T-helper 2 cell treated with Interferon-gamma antibody and Interleukin-4, amounts not matched to agents 5 μg/mL and 100 μg/mL, for 36 hours (primary cell): ENCODE results near the gene CDH23.

Experiments used
- DNase-seq: peaks from one replicate; pipeline ENCODE4 v3.0.0; 2021; ENCODE audit warnings: low spot score
- H3K27ac Mint-ChIP-seq: one replicate; pipeline ENCODE4 v1.8.0; 2021; ENCODE audit warnings: mild to moderate bottlenecking, mixed read lengths
- H3K27me3 Mint-ChIP-seq: one replicate; pipeline ENCODE4 v1.8.0; 2021; ENCODE audit warnings: low read depth, mixed read lengths
- H3K36me3 Mint-ChIP-seq: one replicate; pipeline ENCODE4 v1.8.0; 2021; ENCODE audit warnings: low read depth, mixed read lengths
- H3K4me1 Mint-ChIP-seq: one replicate; pipeline ENCODE4 v1.8.0; 2021; ENCODE audit warnings: low read depth, mixed read lengths
- H3K4me3 Mint-ChIP-seq: one replicate; pipeline ENCODE4 v1.8.0; 2022; ENCODE audit warnings: mild to moderate bottlenecking, moderate library complexity, mixed read lengths
- H3K9me3 Mint-ChIP-seq: one replicate; pipeline ENCODE4 v1.8.0; 2021; ENCODE audit warnings: mixed read lengths

Gene CDH23

GRCh38 chr10:71440506-71441035 is 43.9 kb downstream of the CDH23 start:
- H3K4me3 Mint-ChIP-seq: no peak overlapping the region
- H3K9me3 Mint-ChIP-seq: no peaks in the 10 kb centered on the region
- no peak for DNase-seq
- H3K27ac Mint-ChIP-seq: no peak overlapping the region
- no peaks in the 10 kb centered on the region for H3K4me1 Mint-ChIP-seq
- H3K27me3 Mint-ChIP-seq: no peaks in the 10 kb centered on the region
- no peaks in the 10 kb centered on the region for H3K36me3 Mint-ChIP-seq

GRCh38 chr10:71442000-71442399 is 45.3 kb downstream of the CDH23 start:
- Mint-ChIP-seq H3K36me3 (no peaks in the 10 kb centered on the region), H3K9me3 (no peaks in the 10 kb centered on the region)

GRCh38 chr10:71442859-71443570 is 46.3 kb downstream of the CDH23 start:
- DNase-seq: no peak
- no peaks in the 10 kb centered on the region for H3K4me1 Mint-ChIP-seq
- H3K36me3 Mint-ChIP-seq: no peaks in the 10 kb centered on the region
- no peak overlapping the region for H3K4me3 Mint-ChIP-seq
- no peaks in the 10 kb centered on the region for H3K27me3 Mint-ChIP-seq
- H3K9me3 Mint-ChIP-seq: no peaks in the 10 kb centered on the region
- no peak overlapping the region for H3K27ac Mint-ChIP-seq

More at GRCh38 chr10:71442000-71442399, 45.3 kb downstream of the CDH23 start:
- no peaks in the 10 kb centered on the region for H3K4me1 Mint-ChIP-seq
- no peak overlapping the region for H3K27ac Mint-ChIP-seq
- H3K27me3 Mint-ChIP-seq: no peaks in the 10 kb centered on the region
- DNase-seq: no peak
- no peak overlapping the region for H3K4me3 Mint-ChIP-seq

- Mint-ChIP-seq H3K36me3 (no peaks in the 10 kb centered on the region), H3K27ac (no peak overlapping the region), H3K4me1 (no peaks in the 10 kb centered on the region), H3K4me3 (no peak overlapping the region), H3K27me3 (no peaks in the 10 kb centered on the region), H3K9me3 (no peaks in the 10 kb centered on the region)
- DNase-seq: no peak
Observed at GRCh38 chr10:71443676-71444075, 47.0 kb downstream of the CDH23 start.

GRCh38 chr10:71444284-71445054 is 47.7 kb downstream of the CDH23 start:
- Mint-ChIP-seq H3K27ac (no peak overlapping the region), H3K4me3 (no peak overlapping the region)

GRCh38 chr10:71447676-71448075 is 51.0 kb downstream of the CDH23 start:
- Mint-ChIP-seq H3K4me1 (no peaks in the 10 kb centered on the region), H3K36me3 (no peaks in the 10 kb centered on the region), H3K4me3 (no peak overlapping the region)

More at GRCh38 chr10:71444284-71445054, 47.7 kb downstream of the CDH23 start:
- no peaks in the 10 kb centered on the region for H3K36me3 Mint-ChIP-seq
- DNase-seq: no peak
- H3K9me3 Mint-ChIP-seq: no peaks in the 10 kb centered on the region
- H3K4me1 Mint-ChIP-seq: no peaks in the 10 kb centered on the region
- H3K27me3 Mint-ChIP-seq: no peaks in the 10 kb centered on the region

GRCh38 chr10:71448146-71448545 is 51.4 kb downstream of the CDH23 start:
- no peak for DNase-seq
- Mint-ChIP-seq H3K4me1 (no peaks in the 10 kb centered on the region), H3K27ac (no peak overlapping the region), H3K9me3 (no peaks in the 10 kb centered on the region), H3K27me3 (no peaks in the 10 kb centered on the region), H3K36me3 (no peaks in the 10 kb centered on the region), H3K4me3 (no peak overlapping the region)

More at GRCh38 chr10:71447676-71448075, 51.0 kb downstream of the CDH23 start:
- no peak for DNase-seq
- H3K27me3 Mint-ChIP-seq: no peaks in the 10 kb centered on the region
- no peak overlapping the region for H3K27ac Mint-ChIP-seq
- no peaks in the 10 kb centered on the region for H3K9me3 Mint-ChIP-seq

GRCh38 chr10:71449026-71449425 is 52.3 kb downstream of the CDH23 start:
- Mint-ChIP-seq H3K9me3 (no peaks in the 10 kb centered on the region), H3K36me3 (no peaks in the 10 kb centered on the region), H3K4me3 (no peak overlapping the region), H3K27me3 (no peaks in the 10 kb centered on the region), H3K27ac (no peak overlapping the region), H3K4me1 (no peaks in the 10 kb centered on the region)
- no peak for DNase-seq

- Mint-ChIP-seq H3K9me3 (no peaks in the 10 kb centered on the region), H3K4me1 (no peaks in the 10 kb centered on the region), H3K36me3 (no peaks in the 10 kb centered on the region), H3K27me3 (no peaks in the 10 kb centered on the region), H3K27ac (no peak overlapping the region), H3K4me3 (no peak overlapping the region)
- DNase-seq: no peak
Observed at GRCh38 chr10:71451754-71452153, 55.0 kb downstream of the CDH23 start.

GRCh38 chr10:71453186-71453585 is 56.5 kb downstream of the CDH23 start:
- Mint-ChIP-seq H3K4me1 (no peaks in the 10 kb centered on the region), H3K27me3 (no peaks in the 10 kb centered on the region), H3K36me3 (no peaks in the 10 kb centered on the region), H3K9me3 (no peaks in the 10 kb centered on the region), H3K4me3 (no peak overlapping the region), H3K27ac (no peak overlapping the region)
- no peak for DNase-seq

- H3K4me1 Mint-ChIP-seq: no peaks in the 10 kb centered on the region
- DNase-seq: no peak
- no peak overlapping the region for H3K4me3 Mint-ChIP-seq
- H3K9me3 Mint-ChIP-seq: no peaks in the 10 kb centered on the region
- no peaks in the 10 kb centered on the region for H3K36me3 Mint-ChIP-seq
- H3K27me3 Mint-ChIP-seq: no peaks in the 10 kb centered on the region
- H3K27ac Mint-ChIP-seq: no peak overlapping the region
Observed at GRCh38 chr10:71454347-71454746, 57.6 kb downstream of the CDH23 start.

- DNase-seq: no peak
- Mint-ChIP-seq H3K27ac (no peak overlapping the region), H3K4me3 (no peak overlapping the region), H3K9me3 (no peaks in the 10 kb centered on the region), H3K4me1 (no peaks in the 10 kb centered on the region), H3K27me3 (no peaks in the 10 kb centered on the region), H3K36me3 (no peaks in the 10 kb centered on the region)
Observed at GRCh38 chr10:71455035-71455434, 58.3 kb downstream of the CDH23 start.

- no peaks in the 10 kb centered on the region for H3K4me1 Mint-ChIP-seq
- no peak overlapping the region for H3K27ac Mint-ChIP-seq
- no peaks in the 10 kb centered on the region for H3K27me3 Mint-ChIP-seq
- no peaks in the 10 kb centered on the region for H3K9me3 Mint-ChIP-seq
- H3K36me3 Mint-ChIP-seq: no peaks in the 10 kb centered on the region
- DNase-seq: no peak
- H3K4me3 Mint-ChIP-seq: no peak overlapping the region
Observed at GRCh38 chr10:71456631-71457030, 59.9 kb downstream of the CDH23 start.

- no peaks in the 10 kb centered on the region for H3K27me3 Mint-ChIP-seq
- no peaks in the 10 kb centered on the region for H3K9me3 Mint-ChIP-seq
- no peaks in the 10 kb centered on the region for H3K36me3 Mint-ChIP-seq
- DNase-seq: no peak
- no peak overlapping the region for H3K27ac Mint-ChIP-seq
- H3K4me3 Mint-ChIP-seq: no peak overlapping the region
- H3K4me1 Mint-ChIP-seq: no peaks in the 10 kb centered on the region
Observed at GRCh38 chr10:71457908-71458307, 61.2 kb downstream of the CDH23 start.
